Muscle of back (tissue), 11 donors: ENCODE results near the gene PDE11A. TPM values are rescaled to one million over a fixed set of nuclear protein-coding genes. Genes with fewer than 3 reads are reported as not detected.
A peak's percentile ranks its signal among the peaks of the same experiment; 100 is the strongest.
"Not testable (repeated sequence)": the region's sequence is repeated elsewhere in the genome, so short reads cannot be mapped to it uniquely, and the experiment has no call there.

Source experiments
- DNase-seq, 3 donors: peaks; one replicate each; pipeline versions ENCODE4 v3.0.0 to v3.0.0-alpha.2; 2013
- polyA plus RNA-seq, 10 donors: library from polyadenylated mRNA; unstranded; fragments of 120-200 nt; gene quantifications; one replicate each; pipeline ENCODE4 v1.2.1, GENCODE V29; 2013; ENCODE audit not compliant: insufficient read length in 10 of 10

The PDE11A gene
- polyA plus RNA-seq, 10 donors, result 0.46 to 1.1 (median 0.58) TPM

DNA sequence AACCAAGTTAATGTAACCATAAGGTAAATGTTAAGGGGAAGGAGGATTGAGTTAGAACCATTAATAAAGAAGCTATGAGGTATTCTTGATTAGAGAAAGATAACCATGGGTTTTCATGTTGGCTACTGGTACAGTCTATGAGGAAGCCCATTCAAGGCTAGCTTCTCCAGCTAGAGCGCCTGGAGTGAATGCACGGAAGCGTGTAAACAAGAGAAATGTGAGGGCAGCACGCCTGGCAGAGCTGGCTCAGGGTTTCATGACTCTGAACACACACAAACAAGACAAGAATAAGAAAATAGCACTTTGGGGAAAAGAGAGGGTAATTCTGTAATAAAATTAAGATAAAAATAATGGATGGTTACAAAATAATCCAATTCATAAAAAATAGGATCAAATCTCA is 255.3 kb downstream of the PDE11A start:
- no peak for DNase-seq

DNA sequence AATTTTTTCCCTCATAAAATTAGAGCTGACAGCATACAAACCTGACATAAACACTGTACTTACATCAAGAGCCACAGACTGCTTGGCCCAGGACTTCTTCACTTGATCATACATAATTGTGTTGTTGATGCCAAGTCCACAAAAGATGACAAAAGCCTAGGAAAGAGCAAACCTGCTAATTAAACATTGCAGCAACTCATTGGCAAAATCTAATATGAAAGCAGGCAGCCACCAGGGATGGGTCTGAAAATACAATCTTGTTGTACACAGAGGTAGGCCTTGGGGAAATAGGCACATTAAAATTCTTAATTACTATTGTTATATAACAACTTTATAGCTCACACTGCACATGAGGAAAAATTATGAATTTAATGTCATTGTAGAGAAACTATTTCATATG is 255.8 kb downstream of the PDE11A start:
- DNase-seq, result no peak

GRCh38 chr2:177812713-177813396 is 259.7 kb downstream of the PDE11A start:
- DNase-seq, result no peak

- no peak for DNase-seq
These were observed 261.7 kb downstream of the PDE11A start for GRCh38 chr2:177810906-177811305.

GRCh38 chr2:177808984-177809809 is 263.4 kb downstream of the PDE11A start:
- no peak for DNase-seq

GRCh38 chr2:177806025-177806424 is 266.6 kb downstream of the PDE11A start:
- peak in 2 of 3 donors; percentile 11 to 14 for DNase-seq

DNA sequence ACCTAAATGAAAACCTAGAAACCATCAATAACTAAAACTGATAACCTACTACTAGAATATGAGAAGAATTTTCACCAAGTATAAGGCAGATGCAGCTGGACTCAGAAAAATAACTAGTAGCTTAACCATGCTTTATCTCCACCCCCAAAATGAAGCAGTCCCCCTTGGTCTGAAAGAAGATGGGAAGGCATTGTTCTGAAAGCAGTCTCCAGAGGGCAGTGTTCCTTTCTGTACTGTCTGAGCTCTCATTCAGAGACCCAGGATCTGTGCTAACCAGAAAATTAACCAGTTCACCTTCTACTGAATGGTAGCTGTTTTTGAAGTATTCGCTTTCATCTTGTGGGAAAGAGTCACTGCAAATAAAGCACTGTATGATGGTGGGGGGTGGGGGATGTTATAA is 273.0 kb downstream of the PDE11A start:
- no peak for DNase-seq

GRCh38 chr2:177797808-177798207 is 274.8 kb downstream of the PDE11A start:
- DNase-seq, result no peak

DNA sequence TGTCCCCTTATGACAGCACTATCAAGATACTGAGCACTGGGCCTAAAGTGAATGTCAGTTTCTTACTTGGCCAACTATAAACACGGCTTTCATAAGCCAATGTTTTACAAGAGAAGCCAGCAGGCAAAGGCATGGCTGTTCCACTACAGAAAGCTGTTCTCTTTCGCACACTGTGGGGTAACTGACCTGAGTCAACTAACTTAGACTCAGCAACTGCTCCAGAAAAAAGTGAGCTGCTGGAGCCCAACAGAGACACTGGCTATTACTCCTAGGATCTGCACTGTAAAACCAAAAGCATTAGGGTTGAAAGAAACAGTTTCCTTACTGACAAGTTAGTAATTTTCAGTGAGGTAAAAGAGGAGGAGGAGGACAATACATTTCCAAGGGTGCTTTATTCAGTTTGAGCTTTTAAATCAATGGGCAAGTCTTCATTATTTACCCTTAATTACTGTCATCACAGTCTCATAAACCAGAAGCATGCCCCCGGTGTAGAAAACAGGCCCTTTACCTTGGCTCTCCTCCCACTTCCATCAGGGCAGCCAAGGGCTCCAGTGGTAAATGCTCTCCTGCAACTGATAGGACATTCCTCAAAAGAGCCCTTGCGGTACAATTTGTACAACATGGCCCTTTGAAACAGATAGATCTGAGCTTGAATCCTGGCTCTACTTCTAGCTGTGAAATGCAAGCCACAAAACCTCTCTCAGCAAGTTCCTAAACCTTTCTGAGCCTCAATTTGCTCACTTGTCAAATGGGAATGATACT is 275.7 kb downstream of the PDE11A start:
- no peak for DNase-seq

DNA sequence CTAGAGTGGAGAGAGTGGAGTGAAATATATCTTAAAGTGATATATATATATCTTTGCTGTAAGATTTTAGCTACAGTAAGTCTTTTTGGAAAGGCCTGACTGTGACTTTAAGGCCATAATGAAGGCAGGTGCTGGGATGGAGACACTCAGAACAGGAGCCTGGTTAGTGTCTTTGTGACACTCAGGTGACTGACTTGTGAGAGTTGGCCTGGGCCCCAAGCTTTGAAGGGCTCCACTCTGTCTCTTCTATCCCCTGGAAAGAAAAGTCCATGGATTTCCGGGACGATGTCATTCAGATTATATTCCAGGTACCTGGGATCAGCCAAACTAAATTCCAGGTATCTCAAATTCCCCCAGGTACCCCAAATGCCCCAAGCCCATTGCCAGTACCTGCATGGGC is 276.6 kb downstream of the PDE11A start:
- no peak for DNase-seq

DNA sequence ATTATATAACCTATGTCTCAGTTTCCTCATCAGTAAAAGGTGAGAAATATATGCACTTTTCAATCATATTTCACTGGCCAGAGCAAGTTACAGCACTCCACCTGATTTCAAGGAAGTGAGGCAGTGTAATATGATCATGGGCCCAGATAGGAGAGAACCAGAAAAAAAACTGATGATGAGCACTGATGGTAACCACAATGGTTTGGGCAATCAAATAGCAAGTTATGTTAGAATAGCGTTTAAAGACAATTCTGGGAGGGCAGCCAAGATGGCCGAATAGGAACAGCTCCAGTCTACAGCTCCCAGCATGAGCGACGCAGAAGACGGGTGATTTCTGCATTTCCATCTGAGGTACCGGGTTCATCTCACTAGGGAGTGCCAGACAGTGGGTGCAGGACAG is 287.4 kb downstream of the PDE11A start:
- DNase-seq, result not testable (repeated sequence)

DNA sequence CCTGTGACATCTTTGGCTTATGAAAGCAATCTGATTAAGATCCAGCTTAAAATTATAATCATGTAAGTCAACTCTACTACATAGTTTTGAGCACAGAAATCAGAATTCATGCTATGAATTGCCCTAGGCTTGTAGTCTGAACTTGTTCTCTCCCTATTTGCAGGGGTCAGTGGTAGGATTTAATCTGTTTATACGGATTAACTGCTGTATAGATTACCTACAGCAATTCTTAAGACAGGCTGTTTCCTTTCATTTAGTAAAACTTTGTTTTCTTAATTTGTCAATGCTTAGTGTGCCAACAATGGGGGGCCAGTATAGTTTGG is 287.9 kb downstream of the PDE11A start:
- DNase-seq, result no peak

- DNase-seq, result no peak
These were observed 288.5 kb downstream of the PDE11A start for GRCh38 chr2:177783835-177784744.

DNA sequence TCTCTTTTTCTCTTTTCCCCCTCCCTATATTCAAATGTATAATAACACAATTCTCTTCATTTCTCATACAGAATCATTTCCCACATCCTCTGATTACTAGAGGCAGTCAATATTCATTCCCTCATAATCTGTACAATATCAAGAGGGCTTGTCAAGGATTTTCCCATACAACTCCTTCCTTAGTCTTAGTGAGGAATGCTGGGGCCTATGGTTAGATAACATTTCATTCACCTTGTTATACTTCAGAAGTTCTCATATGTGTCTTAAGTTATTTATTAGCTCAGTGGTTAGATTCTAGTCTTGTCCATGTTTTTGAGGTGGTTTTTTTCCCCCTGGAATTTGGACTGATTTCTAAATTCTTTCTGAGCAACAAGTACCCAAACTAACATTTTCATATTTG is 289.5 kb downstream of the PDE11A start:
- DNase-seq, result no peak

DNA sequence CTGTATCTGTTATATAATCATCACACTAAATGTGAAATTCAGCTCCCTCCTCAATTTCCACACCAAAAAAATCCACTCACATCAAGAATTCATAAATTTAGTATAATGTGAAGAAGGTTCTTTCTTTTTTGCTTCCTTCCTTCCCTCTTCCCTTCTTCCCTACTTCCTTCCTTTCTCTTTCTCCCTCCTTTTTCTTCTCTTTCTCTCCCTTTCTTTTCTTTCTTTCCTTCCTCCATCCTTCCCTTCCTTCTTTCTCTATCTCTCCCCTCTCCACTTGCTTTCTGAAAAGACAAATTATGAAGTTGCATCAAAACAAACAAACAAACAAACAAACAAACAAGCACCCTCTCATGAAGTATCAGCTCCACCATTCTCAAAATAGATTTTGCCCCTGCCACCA is 290.0 kb downstream of the PDE11A start:
- no peak for DNase-seq

GRCh38 chr2:177778472-177778871 is 294.1 kb downstream of the PDE11A start:
- no peak for DNase-seq

- no peak for DNase-seq
These were observed 300.0 kb downstream of the PDE11A start for GRCh38 chr2:177772529-177772928.

GRCh38 chr2:177771191-177771590 is 301.4 kb downstream of the PDE11A start:
- no peak for DNase-seq

DNA sequence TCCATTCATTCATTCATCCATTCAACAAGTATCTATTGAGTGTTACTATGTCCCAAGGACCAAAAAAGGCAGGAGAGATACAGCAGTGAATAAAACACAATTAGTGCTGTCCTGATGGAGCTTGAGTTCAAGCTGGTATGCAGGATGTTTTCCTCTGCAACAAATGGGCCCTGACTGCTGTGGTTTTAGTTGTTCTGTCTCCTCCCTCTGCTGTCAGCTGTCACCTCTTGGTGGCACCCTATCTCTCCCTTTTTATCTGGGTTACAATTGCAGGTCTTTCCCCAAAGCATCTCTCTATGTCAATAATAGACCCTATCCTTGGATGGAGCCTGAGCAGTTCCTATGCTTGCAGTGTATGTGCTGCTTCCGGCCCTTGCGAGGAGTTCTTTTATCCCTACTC is 304.8 kb downstream of the PDE11A start:
- no peak for DNase-seq

DNA sequence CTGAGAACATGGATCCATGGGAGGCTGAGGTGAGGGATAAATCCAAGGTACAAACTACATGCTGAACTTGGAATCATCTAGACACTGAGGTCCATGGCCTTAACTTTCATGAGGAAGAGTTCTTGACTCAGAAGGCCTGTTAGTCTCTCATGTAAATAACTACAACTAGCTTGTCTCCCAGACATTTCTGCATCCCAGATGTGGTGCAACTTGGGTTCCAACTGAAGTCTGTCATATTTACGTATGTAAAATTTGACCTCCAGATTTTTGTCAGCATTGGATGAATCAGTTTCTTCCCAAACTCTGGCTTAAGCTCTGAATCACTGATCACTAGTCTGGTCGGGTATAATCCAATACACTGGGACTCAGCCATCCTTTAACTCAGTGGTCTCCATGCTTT is 306.9 kb downstream of the PDE11A start:
- DNase-seq, result no peak

DNA sequence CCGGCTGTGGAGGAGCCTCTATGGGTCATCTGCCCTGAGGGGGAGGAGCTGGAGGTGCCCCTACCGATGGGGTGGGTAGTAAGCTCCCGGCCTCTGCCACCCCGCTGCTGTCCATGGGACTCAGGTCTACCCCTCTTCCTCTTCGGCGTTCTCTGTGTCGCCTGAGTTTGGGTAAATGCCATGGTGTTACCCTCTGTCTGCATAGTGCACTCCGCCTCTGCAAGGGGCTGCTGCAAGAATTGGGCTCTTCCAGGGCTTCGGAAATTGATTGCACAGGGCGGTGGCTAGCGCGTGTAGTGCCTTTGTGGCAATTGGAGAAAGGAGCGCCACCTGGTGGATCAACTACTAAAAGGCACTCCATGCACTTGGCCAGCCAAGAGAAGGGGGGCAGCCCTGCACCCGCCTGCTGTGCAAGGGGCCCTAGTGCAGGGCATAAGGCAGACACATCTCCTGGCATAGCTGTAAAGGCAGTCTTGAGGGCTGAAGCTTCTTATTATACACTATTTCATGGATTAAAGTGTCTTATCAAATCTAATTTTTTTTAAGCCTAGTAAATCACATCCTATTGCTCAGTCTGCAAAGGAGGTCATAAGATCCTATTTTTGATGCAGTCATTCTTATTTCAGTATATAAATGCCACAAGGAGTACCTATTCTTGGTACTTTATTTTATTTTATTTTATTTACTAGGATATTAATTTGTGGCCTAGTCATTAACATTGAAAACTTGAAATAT is 308.9 kb downstream of the PDE11A start:
- DNase-seq, result peak; percentile 60 to 82 (median 61)
